ENCODE results near the gene MS4A13. TPM values are rescaled to one million over a fixed set of nuclear protein-coding genes. Genes with fewer than 3 reads are reported as not detected.
"Not testable (repeated sequence)": the region's sequence is repeated elsewhere in the genome, so short reads cannot be mapped to it uniquely, and the experiment has no call there.

MS4A13 gene
- total RNA-seq, 4 donors from 2014 or later: not detected

DNA sequence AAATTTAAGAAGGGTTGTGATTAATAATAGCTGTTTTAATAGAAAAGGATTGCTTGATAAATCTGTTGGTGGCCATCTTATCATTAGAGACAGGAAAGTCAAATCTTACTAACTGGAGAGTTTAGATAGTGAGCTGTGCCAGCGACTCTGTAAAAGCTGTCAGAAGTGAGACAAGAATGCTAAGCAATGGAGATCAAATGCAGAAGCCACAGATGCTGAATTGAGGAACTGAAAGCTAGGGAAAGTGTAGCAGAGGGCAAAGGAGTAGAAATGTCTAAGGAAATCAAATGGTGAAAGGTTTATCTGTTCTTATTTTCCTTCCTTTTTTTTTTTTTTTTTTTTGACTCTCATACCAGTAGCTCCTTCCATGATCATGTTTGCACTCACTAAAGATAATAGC, 13.7 kb downstream of the MS4A13 start:
- no peaks in the 10 kb centered on the region for H3K36me3 ChIP-seq
- DNase-seq: no peak
- WGBS, 2 donors (ENCODE audit: low coverage in 1 of 2): 38 to 50% methylated on average over 1 of the region's 1 CpG
- no peak overlapping the region for H3K27ac ChIP-seq
- in situ Hi-C loops (cut with MboI; ENCODE audit: low pct_ligation_motif_present in 1 of 4, low pct_unique_long_range_greater_than_20kb in 1 of 4, low sequenced_read_pairs in 3 of 4) (no loop called here), intact Hi-C loops (cut with DNase I; ENCODE audit: low total_unique reads) (no loop called here)
- H3K4me1 ChIP-seq: no peaks in the 10 kb centered on the region
- TF ChIP-seq POLR2AphosphoS5 (IDR thresholded peaks at IDR 0.05) (no peak), EP300 (IDR thresholded peaks at IDR 0.05; ENCODE audit: low read depth) (no peak)
- no peaks in the 10 kb centered on the region for H3K27me3 ChIP-seq
- H3K4me3 ChIP-seq: no peak overlapping the region
- H3K9me3 ChIP-seq: no peaks in the 10 kb centered on the region

GRCh38 chr11:60530454-60531100, 15.4 kb downstream of the MS4A13 start:
- in situ Hi-C loops (cut with MboI; ENCODE audit: low pct_ligation_motif_present in 1 of 4, low pct_unique_long_range_greater_than_20kb in 1 of 4, low sequenced_read_pairs in 3 of 4) (no loop called here), intact Hi-C loops (cut with DNase I; ENCODE audit: low total_unique reads) (loop anchor here (5.0 kb wide), 1 partner anchor 273 kb away; no protein-coding TSS in a partner anchor)
- WGBS, 2 donors (ENCODE audit: low coverage in 1 of 2): 67 to 92% methylated on average over 1 to 3 of the region's 3 CpGs
- DNase-seq: no peak
- Histone ChIP-seq H3K9me3 (no peaks in the 10 kb centered on the region), H3K4me3 (no peak overlapping the region), H3K27ac (no peak overlapping the region), H3K27me3 (no peaks in the 10 kb centered on the region), H3K4me1 (no peaks in the 10 kb centered on the region), H3K36me3 (no peaks in the 10 kb centered on the region)
- TF ChIP-seq, protein P1, sequence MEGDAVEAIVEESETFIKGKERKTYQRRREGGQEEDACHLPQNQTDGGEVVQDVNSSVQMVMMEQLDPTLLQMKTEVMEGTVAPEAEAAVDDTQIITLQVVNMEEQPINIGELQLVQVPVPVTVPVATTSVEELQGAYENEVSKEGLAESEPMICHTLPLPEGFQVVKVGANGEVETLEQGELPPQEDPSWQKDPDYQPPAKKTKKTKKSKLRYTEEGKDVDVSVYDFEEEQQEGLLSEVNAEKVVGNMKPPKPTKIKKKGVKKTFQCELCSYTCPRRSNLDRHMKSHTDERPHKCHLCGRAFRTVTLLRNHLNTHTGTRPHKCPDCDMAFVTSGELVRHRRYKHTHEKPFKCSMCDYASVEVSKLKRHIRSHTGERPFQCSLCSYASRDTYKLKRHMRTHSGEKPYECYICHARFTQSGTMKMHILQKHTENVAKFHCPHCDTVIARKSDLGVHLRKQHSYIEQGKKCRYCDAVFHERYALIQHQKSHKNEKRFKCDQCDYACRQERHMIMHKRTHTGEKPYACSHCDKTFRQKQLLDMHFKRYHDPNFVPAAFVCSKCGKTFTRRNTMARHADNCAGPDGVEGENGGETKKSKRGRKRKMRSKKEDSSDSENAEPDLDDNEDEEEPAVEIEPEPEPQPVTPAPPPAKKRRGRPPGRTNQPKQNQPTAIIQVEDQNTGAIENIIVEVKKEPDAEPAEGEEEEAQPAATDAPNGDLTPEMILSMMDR (IDR thresholded peaks at IDR 0.05): no peak
- TF ChIP-seq EP300 (IDR thresholded peaks at IDR 0.05; ENCODE audit: low read depth): no peak
- TF ChIP-seq POLR2A (IDR thresholded peaks at IDR 0.05): no peak
- TF ChIP-seq POLR2AphosphoS5 (IDR thresholded peaks at IDR 0.05): no peak

DNA sequence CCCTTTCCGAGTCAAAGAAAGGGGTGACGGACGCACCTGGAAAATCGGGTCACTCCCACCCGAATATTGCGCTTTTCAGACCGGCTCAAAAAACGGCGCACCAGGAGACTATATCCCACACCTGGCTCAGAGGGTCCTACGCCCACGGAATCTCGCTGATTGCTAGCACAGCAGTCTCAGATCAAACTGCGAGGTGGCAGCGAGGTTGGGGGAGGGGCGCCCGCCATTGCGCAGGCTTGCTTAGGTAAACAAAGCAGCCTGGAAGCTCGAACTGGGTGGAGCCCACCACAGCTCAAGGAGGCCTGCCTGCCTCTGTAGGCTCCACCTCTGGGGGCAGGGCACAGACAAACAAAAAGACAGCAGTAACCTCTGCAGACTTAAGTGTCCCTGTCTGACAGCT, 17.2 kb downstream of the MS4A13 start:
- intact Hi-C loops (cut with DNase I; ENCODE audit: low total_unique reads): loop anchor here (5.0 kb wide), 1 partner anchor 275 kb away; no protein-coding TSS in a partner anchor
- H3K4me3 ChIP-seq; H3K9me3 ChIP-seq; DNase-seq; H3K27ac ChIP-seq; H3K36me3 ChIP-seq; H3K4me1 ChIP-seq; H3K27me3 ChIP-seq; in situ Hi-C loops (cut with MboI; ENCODE audit: low pct_ligation_motif_present in 1 of 4, low pct_unique_long_range_greater_than_20kb in 1 of 4, low sequenced_read_pairs in 3 of 4): not testable (repeated sequence)
- whole genome bisulfite sequencing, 2 donors (ENCODE audit: low coverage in 1 of 2): 92% methylated on average over 18 of the region's 18 CpGs; no CpG with 5 or more reads in 1 of the 2 donors

- H3K4me1 ChIP-seq; intact Hi-C loops (cut with DNase I; ENCODE audit: low total_unique reads); H3K36me3 ChIP-seq; H3K27ac ChIP-seq; DNase-seq; H3K9me3 ChIP-seq; H3K27me3 ChIP-seq; in situ Hi-C loops (cut with MboI; ENCODE audit: low pct_ligation_motif_present in 1 of 4, low pct_unique_long_range_greater_than_20kb in 1 of 4, low sequenced_read_pairs in 3 of 4); H3K4me3 ChIP-seq: not testable (repeated sequence)
These were observed 23.4 kb downstream of the MS4A13 start for GRCh38 chr11:60538627-60539026.

DNA sequence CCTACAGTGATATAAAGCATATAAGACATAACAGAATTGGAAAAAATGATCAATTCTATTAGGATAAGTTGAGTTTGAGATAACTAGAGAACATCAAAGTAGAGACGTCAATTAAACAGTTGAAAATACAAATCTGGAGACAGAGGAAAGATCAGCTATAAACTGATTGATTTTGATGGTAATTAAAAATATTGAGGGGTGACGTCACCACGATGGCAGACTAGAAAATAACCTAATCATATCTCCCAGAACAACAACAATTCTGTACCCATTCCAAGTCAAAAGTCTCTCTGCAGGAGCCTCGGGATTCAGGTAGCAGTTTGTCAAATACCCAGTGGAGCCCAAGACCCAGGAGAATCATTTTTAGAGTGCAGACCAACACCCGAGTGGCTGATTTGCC, 28.9 kb downstream of the MS4A13 start:
- Histone ChIP-seq H3K27ac (no peak overlapping the region), H3K27me3 (no peaks in the 10 kb centered on the region), H3K4me3 (no peak overlapping the region), H3K9me3 (no peaks in the 10 kb centered on the region), H3K36me3 (no peaks in the 10 kb centered on the region), H3K4me1 (no peaks in the 10 kb centered on the region)
- WGBS, 2 donors (ENCODE audit: low coverage in 1 of 2): 82 to 84% methylated on average over 5 of the region's 5 CpGs
- TF ChIP-seq, protein P1 (IDR thresholded peaks at IDR 0.05): no peak
- TF ChIP-seq POLR2A (IDR thresholded peaks at IDR 0.05): no peak
- TF ChIP-seq POLR2AphosphoS5 (IDR thresholded peaks at IDR 0.05): no peak
- TF ChIP-seq EP300 (IDR thresholded peaks at IDR 0.05; ENCODE audit: low read depth): no peak
- in situ Hi-C loops (cut with MboI; ENCODE audit: low pct_ligation_motif_present in 1 of 4, low pct_unique_long_range_greater_than_20kb in 1 of 4, low sequenced_read_pairs in 3 of 4): no loop called here
- intact Hi-C loops (cut with DNase I; ENCODE audit: low total_unique reads): no loop called here
- no peak for DNase-seq

DNA sequence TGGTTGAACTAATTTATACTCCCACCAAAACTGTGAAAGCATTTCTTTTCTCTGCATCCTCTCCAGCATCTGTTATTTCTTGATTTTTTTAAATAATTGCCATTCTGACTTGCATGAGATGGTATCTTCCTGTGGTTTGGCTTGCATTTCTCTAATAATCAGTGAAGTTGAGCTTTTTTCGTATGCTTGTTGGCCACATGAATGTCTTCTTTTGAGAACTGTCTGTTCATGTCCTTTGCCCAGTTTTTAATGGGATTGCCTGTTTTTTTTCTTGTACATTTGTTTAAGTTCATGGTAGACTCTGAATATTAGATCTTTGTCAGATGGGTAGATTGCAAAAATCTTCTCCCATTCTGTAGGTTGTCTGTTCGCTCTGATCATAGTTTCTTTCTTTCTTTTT, 46.1 kb downstream of the MS4A13 start:
- H3K27me3 ChIP-seq: no peaks in the 10 kb centered on the region

More for the DNA sequence above, 46.1 kb downstream of the MS4A13 start:
- H3K4me3 ChIP-seq: no peak overlapping the region
- TF ChIP-seq POLR2AphosphoS5 (IDR thresholded peaks at IDR 0.05) (no peak), EP300 (IDR thresholded peaks at IDR 0.05; ENCODE audit: low read depth) (no peak), POLR2A (IDR thresholded peaks at IDR 0.05) (no peak)
- TF ChIP-seq, protein P1 (IDR thresholded peaks at IDR 0.05): no peak
- in situ Hi-C loops (cut with MboI; ENCODE audit: low pct_ligation_motif_present in 1 of 4, low pct_unique_long_range_greater_than_20kb in 1 of 4, low sequenced_read_pairs in 3 of 4) (no loop called here), intact Hi-C loops (cut with DNase I; ENCODE audit: low total_unique reads) (no loop called here)
- WGBS, 2 donors (ENCODE audit: low coverage in 1 of 2): 39 to 100% methylated on average over 1 to 2 of the region's 2 CpGs
- no peak overlapping the region for H3K27ac ChIP-seq
- no peak for DNase-seq
- peaks cover 9 to 10% of the 10 kb centered on the region in 2 donors for H3K9me3 ChIP-seq
- H3K4me1 ChIP-seq: no peaks in the 10 kb centered on the region
- H3K36me3 ChIP-seq: no peaks in the 10 kb centered on the region
